ENCODE measurements around the gene CYB561.
A peak's percentile ranks its signal among the peaks of the same experiment; 100 is the strongest.
"Not testable (repeated sequence)": the region's sequence is repeated elsewhere in the genome, so short reads cannot be mapped to it uniquely, and the experiment has no call there.

Gene CYB561

GRCh38 chr17:63478814-63479494 is 32.8 kb upstream of the CYB561 start:
- DNase-seq (ENCODE audit: low spot score), result peak; percentile 91

- DNase-seq (ENCODE audit: low spot score), result peak; percentile 32
Measured at GRCh38 chr17:63477480-63478440, 31.7 kb upstream of the CYB561 start.

- peak; percentile 52 for DNase-seq (ENCODE audit: low spot score)
Measured at GRCh38 chr17:63476854-63477479, 30.9 kb upstream of the CYB561 start, which contains the start of gene ACE. TSS of gene ACE (plus strand) at chr17:63477061. CDS start at chr17:63477095, 34 bp downstream.

GRCh38 chr17:63476459-63476853 is 30.4 kb upstream of the CYB561 start:
- DNase-seq (ENCODE audit: low spot score), result no peak

GRCh38 chr17:63475491-63476412 is 29.6 kb upstream of the CYB561 start:
- no peak for DNase-seq (ENCODE audit: low spot score)

- peak; percentile 70 for DNase-seq (ENCODE audit: low spot score)
Measured at GRCh38 chr17:63474586-63475460, 28.7 kb upstream of the CYB561 start.

DNA sequence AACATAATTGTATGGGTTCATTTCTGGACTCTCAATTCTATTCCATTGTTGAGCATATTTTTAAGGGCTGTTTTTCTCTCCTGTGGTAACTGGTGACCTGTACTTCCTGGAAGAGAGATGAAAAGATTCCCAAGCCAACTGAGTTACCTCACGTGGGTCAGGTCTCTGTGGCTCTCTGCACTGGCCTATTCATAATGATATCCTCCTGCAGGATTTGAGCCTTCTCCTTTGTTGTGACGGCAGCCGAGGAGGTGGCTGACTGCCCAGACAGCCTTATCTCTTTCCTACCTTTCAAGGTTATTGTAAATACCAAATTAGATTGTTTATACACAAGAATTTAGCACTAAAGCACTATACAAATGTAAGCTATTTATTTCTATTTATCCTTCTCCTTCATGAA is 28.1 kb upstream of the CYB561 start:
- DNase-seq (ENCODE audit: low spot score), result peak; percentile 79

- not testable (repeated sequence) for DNase-seq (ENCODE audit: low spot score)
Measured at GRCh38 chr17:63468099-63468498, 22.0 kb upstream of the CYB561 start.

DNA sequence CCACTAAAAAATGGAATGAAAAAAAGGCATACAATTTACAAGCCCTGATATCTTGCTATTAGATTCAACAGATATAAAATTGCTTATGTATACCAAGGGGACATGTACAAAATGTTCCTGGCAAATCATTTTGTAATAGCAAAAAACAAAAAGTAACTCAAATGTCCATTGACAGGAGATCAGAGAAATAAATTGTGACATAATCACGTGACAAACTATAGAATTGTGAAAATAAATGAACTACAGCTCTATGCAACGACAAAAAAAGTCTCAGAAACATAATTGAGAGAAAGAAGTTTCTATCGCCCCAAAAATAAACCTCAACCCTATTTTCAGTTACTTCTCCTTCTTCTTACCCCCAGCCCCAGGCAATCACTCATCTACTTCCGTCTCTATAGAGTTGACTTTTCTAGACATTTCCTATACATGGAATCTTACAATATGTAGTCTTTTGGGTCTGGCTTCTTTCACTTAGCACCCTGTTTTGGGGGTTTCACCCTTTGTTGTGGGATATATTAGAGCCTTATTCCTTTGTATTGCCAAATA is 18.7 kb upstream of the CYB561 start:
- no peak for DNase-seq (ENCODE audit: low spot score)

GRCh38 chr17:63463771-63464170 is 17.7 kb upstream of the CYB561 start:
- no peak for DNase-seq (ENCODE audit: low spot score)

DNA sequence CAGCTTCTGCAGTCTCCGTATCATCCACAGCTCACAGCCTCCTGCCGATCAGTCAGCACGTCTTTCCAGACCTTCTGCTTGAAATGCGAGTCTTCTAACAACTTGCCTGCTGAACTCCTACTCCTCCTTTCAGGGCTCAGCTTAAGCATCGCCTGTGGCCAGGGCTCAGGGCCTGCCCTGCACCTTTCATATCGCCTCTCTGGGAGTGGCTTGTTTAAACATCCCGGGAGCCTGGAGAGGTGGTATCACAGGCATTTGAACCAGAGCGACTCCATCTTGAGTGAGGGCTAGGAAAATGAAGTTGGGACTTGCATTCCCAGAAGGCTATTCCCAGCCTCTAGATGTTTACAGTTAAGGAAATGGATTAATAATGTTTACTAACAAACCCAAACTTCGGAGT is 13.9 kb upstream of the CYB561 start:
- no peak for DNase-seq (ENCODE audit: low spot score)

DNA sequence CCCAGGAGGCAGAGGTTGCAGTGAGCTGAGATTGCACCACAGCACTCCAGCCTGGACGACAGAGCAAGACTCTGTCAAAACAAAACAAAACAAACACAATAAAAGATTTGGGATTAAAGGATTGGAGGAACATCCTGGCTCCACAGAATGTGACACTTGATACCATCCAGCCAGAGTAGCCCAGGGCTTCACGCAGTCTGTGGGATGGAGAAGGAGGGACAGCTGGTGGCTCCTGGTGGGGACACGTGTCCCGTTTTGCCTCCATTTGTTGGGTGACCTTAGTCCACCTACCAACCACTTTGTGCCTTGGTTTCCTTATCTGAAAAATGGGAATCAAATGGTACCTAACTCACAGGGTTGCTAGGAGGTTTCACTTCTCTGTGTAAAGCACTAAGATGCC is 12.4 kb upstream of the CYB561 start:
- DNase-seq (ENCODE audit: low spot score), result no peak

DNA sequence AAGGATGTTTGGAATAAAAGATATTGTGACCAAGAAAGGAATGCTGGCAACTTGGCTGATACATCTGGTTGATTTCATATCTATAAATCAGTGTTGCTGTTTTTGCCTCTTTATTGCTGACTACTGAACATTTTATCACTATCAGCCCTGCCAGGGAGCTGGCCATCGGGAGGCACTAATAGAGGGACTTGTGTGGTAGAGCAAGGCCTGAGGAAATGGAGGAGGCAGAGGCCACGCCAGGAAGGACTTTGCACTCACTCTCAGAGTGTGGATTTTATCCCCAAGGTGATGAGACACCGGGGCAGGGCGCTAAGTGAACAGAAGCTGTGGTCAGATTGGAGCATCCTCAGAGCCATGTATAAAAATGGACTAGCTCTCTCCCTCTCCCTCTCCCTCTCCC is 9.3 kb upstream of the CYB561 start:
- DNase-seq (ENCODE audit: low spot score), result no peak

GRCh38 chr17:63454915-63455314 is 8.8 kb upstream of the CYB561 start:
- no peak for DNase-seq (ENCODE audit: low spot score)

DNA sequence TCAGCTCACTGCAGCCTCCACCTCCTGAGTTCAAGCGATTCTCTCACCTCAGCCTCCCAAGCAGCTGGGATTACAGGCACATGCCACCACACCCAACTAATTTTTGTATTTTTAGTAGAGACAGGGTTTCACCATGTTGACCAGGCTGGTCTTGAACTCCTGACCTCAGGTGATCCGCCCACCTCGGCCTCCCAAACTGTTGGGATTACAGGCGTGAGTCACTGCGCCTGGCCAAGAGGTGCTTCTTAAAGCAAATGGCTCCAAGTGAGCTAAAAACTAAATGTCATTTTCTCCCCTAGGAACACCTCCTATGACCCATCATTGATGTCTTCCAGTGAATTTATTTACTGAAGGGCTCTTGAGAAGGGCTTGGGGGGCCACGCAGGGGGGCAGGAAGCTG is 8.3 kb upstream of the CYB561 start:
- not testable (repeated sequence) for DNase-seq (ENCODE audit: low spot score)

GRCh38 chr17:63452962-63453551 is 7.0 kb upstream of the CYB561 start:
- no peak for DNase-seq (ENCODE audit: low spot score)

GRCh38 chr17:63452046-63452961 is 6.2 kb upstream of the CYB561 start:
- no peak for DNase-seq (ENCODE audit: low spot score)

DNA sequence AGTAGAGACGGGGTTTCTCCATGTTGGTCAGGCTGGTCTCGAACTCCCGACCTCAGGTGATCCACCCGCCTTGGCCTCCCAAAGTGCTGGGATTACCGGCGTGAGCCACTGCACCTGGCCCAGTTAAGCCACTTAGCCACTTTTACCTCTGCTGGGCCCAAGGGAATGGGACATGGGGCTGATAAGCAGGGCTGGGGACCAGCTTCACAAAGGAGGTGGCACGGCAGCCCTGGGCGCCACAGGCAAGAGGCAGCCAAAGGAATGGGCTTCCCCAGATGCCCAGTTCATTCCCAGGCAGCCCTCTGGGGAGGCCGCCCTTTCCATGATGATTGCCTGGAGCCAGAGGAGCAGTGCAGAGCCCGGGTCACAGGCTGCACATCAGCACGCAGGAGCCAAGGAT is 5.0 kb upstream of the CYB561 start:
- DNase-seq (ENCODE audit: low spot score), result no peak

DNA sequence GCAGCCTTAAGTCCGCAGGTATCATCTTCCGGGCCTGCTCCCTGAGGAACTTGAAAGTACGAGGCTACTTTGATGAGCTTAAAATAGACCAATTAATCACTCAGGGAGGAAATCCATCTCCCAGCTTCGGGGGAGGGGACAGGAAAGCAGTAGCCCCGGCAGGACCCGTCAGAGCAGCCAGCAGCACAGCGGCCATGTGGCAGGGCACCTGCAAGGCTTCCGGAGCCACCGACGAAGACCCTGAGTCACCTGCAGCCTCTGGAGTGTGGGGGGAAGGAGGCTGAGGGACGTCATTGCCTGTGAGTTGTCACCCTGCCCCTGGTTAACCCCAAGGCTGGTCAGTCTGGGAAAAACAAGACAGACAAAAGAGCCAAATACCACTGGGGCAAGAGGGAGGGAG is 4.4 kb upstream of the CYB561 start:
- DNase-seq (ENCODE audit: low spot score), result peak; percentile 96

Measured in kidney capillary endothelial cell (primary cell).